PC-9 (cell line): ENCODE results near the gene SVOPL. TPM values are rescaled to one million over a fixed set of nuclear protein-coding genes. Genes with fewer than 3 reads are reported as not detected.
A peak's percentile ranks its signal among the peaks of the same experiment; 100 is the strongest.

Experiments used
- BruUV-seq: library from RNA; stranded (reverse); fragments of 400-500 nt; replicated peaks from 2 replicates; lab custom pipeline; 2021; lab: Mats Ljungman, UMichigan
- CTCF ChIA-PET: fragments of 300-600 bp; sonication (Branson Sonifier 250); formaldehyde crosslinking; loops from one replicate; lab custom pipeline; 2022; ENCODE audit warnings: antibody characterized with exemption; lab: Charles Lee
- POLR2A ChIA-PET: fragments of 300-600 bp; sonication (Branson Sonifier 250); formaldehyde crosslinking; loops from one replicate; lab custom pipeline; 2022; ENCODE audit warnings: antibody characterized with exemption; ENCODE audit not compliant: unreplicated experiment; lab: Charles Lee
- DNase-seq, 2 experiments: peaks; one replicate each; pipeline versions ENCODE4 v3.0.0 to v3.0.0-alpha.2; 2015 to 2022; ENCODE audit warnings: mixed read lengths in 1 of 2
- H2AFZ ChIP-seq: fragments of 200-600 bp; sonication (generic); 2 replicates; pipeline ENCODE4 v1.8.1; 2017; ENCODE audit warnings: antibody characterized with exemption
- H3F3A ChIP-seq: fragments of 200-600 bp; sonication (generic); 2 replicates; pipeline ENCODE4 v1.8.1; 2017; ENCODE audit warnings: antibody characterized with exemption, mild to moderate bottlenecking, low read depth; ENCODE audit not compliant: insufficient read depth
- H3K27ac ChIP-seq: fragments of 200-600 bp; sonication (generic); 2 replicates; pipeline ENCODE4 v1.6.1; 2016; ENCODE audit warnings: mixed run types
- H3K27me3 ChIP-seq: fragments of 200-600 bp; sonication (generic); 2 replicates; pipeline ENCODE4 v1.6.1; 2016; ENCODE audit warnings: low read depth, mixed run types; ENCODE audit not compliant: insufficient read depth
- H3K36me3 ChIP-seq: fragments of 200-600 bp; sonication (generic); 2 replicates; pipeline ENCODE4 v1.6.1; 2016; ENCODE audit warnings: low read depth, mixed run types
- H3K4me1 ChIP-seq: fragments of 200-600 bp; sonication (generic); replicated peaks from 2 replicates; pipeline ENCODE4 v1.6.1; 2016; ENCODE audit warnings: mixed run types; ENCODE audit not compliant: insufficient read depth
- H3K4me2 ChIP-seq: fragments of 200-600 bp; sonication (generic); 2 replicates; pipeline ENCODE4 v1.6.1; 2017; ENCODE audit warnings: mixed run types
- H3K4me3 ChIP-seq: fragments of 200-600 bp; sonication (generic); 2 replicates; pipeline ENCODE4 v1.6.1; 2016; ENCODE audit warnings: mixed run types
- H3K79me2 ChIP-seq: fragments of 200-600 bp; sonication (generic); 2 replicates; pipeline ENCODE4 v1.6.1; 2017; ENCODE audit warnings: low read depth, mixed run types
- H3K9me2 ChIP-seq: fragments of 200-600 bp; sonication (generic); 2 replicates; pipeline ENCODE4 v1.8.1; 2017; ENCODE audit warnings: mild to moderate bottlenecking; ENCODE audit not compliant: insufficient read depth
- H3K9me3 ChIP-seq: fragments of 200-600 bp; sonication (generic); 2 replicates; pipeline ENCODE4 v1.8.1; 2016; ENCODE audit warnings: low read depth; ENCODE audit not compliant: insufficient read depth
- H4K20me1 ChIP-seq: fragments of 200-600 bp; sonication (generic); 2 replicates; pipeline ENCODE4 v1.8.1; 2017; ENCODE audit not compliant: insufficient read depth
- CTCF ChIP-seq: fragments of 200-600 bp; sonication (generic); conservative IDR thresholded peaks from 2 replicates; pipeline ENCODE4 v1.6.1; 2017; ENCODE audit warnings: mixed run types, antibody characterized with exemption, mild to moderate bottlenecking, moderate library complexity
- EZH2 ChIP-seq: fragments of 200-600 bp; sonication (generic); IDR thresholded peaks from 2 replicates; pipeline ENCODE4 v1.8.0; 2017; ENCODE audit warnings: antibody characterized with exemption, low read depth
- intact Hi-C: fragments of 100-400 bp; cut with micrococcal nuclease; formaldehyde crosslinking; loops from one replicate; pipeline ENCODE4 v1.10.0; 2022; ENCODE audit not compliant: unreplicated experiment
- total RNA-seq: library from RNA; stranded (reverse); gene quantifications from 2 replicates; pipeline ENCODE4 v1.2.3, GENCODE V29; 2021

SVOPL gene
- total RNA-seq, 1 experiment from 2014 or later = 0.70 TPM

- no peaks in the 10 kb centered on the region for H3K27me3 ChIP-seq
- H3K4me3 ChIP-seq = no peak overlapping the region
- peak in 1 of 2 experiments; percentile 33 for DNase-seq
- H4K20me1 ChIP-seq = no peaks in the 10 kb centered on the region
- TF ChIP-seq EZH2 (no peak), CTCF (no peak)
- no peak overlapping the region for H2AFZ ChIP-seq
- no peaks in the 10 kb centered on the region for H3K4me1 ChIP-seq
- no peaks in the 10 kb centered on the region for H3K9me3 ChIP-seq
- BruUV-seq = no TSS peak
- H3K9me2 ChIP-seq = no peaks in the 10 kb centered on the region
- H3K4me2 ChIP-seq = no peak overlapping the region
- ChIA-PET CTCF (no interaction called here), POLR2A (no interaction called here)
- H3F3A ChIP-seq = no peaks in the 10 kb centered on the region; the same call in 1 of the 2 replicates
- no peak overlapping the region for H3K27ac ChIP-seq
- intact Hi-C loops = no loop called here
- H3K36me3 ChIP-seq = no peaks in the 10 kb centered on the region
- H3K79me2 ChIP-seq = no peaks in the 10 kb centered on the region
These were observed 74.3 kb downstream of the SVOPL start for GRCh38 chr7:138626846-138627245.

GRCh38 chr7:138625849-138626230 lies 75.3 kb downstream of the SVOPL start:
- no peak for TF ChIP-seq CTCF
- no peak for TF ChIP-seq EZH2
- Histone ChIP-seq H3K4me3 (no peak overlapping the region), H3K4me1 (no peaks in the 10 kb centered on the region), H4K20me1 (no peaks in the 10 kb centered on the region), H3K27me3 (no peaks in the 10 kb centered on the region), H3K79me2 (no peaks in the 10 kb centered on the region), H3K36me3 (no peaks in the 10 kb centered on the region), H3K9me3 (no peaks in the 10 kb centered on the region), H3K9me2 (no peaks in the 10 kb centered on the region), H3K27ac (no peak overlapping the region), H3F3A (no peaks in the 10 kb centered on the region; the same call in 1 of the 2 replicates), H3K4me2 (no peak overlapping the region), H2AFZ (no peak overlapping the region)
- BruUV-seq = no TSS peak
- ChIA-PET POLR2A (no interaction called here), CTCF (no interaction called here)
- intact Hi-C loops = no loop called here
- DNase-seq = peak in 1 of 2 experiments; percentile 29

GRCh38 chr7:138625084-138625848 lies 75.9 kb downstream of the SVOPL start:
- BruUV-seq = no TSS peak
- CTCF ChIA-PET = no interaction called here

More at GRCh38 chr7:138625084-138625848, 75.9 kb downstream of the SVOPL start:
- Histone ChIP-seq H3K4me3 (no peak overlapping the region), H3K36me3 (no peaks in the 10 kb centered on the region), H3K27ac (no peak overlapping the region), H2AFZ (no peak overlapping the region), H3K79me2 (no peaks in the 10 kb centered on the region), H3K4me2 (no peak overlapping the region), H4K20me1 (no peaks in the 10 kb centered on the region), H3K4me1 (no peaks in the 10 kb centered on the region), H3K9me2 (no peaks in the 10 kb centered on the region), H3F3A (no peaks in the 10 kb centered on the region; the same call in 1 of the 2 replicates), H3K9me3 (no peaks in the 10 kb centered on the region), H3K27me3 (no peaks in the 10 kb centered on the region)
- TF ChIP-seq EZH2 (no peak), CTCF (no peak)
- POLR2A ChIA-PET = no interaction called here
- peak in 1 of 2 experiments; percentile 32 for DNase-seq
- intact Hi-C loops = no loop called here
